Chondrocyte (in vitro differentiated cells): Measurements from ENCODE around the gene ZSCAN18. TPM values are rescaled to one million over a fixed set of nuclear protein-coding genes. Genes with fewer than 3 reads are reported as not detected.
"Not testable (repeated sequence)": the region's sequence is repeated elsewhere in the genome, so short reads cannot be mapped to it uniquely, and the experiment has no call there.

Source experiments
- DNase-seq: peaks from one replicate; pipeline ENCODE4 v3.0.0; 2021; ENCODE audit warnings: mixed read lengths, low spot score
- H3K27ac Mint-ChIP-seq: one replicate; pipeline ENCODE4 v1.8.0; 2021; ENCODE audit warnings: mild to moderate bottlenecking, moderate library complexity, mixed read lengths; ENCODE audit not compliant: unreplicated experiment
- H3K27me3 Mint-ChIP-seq: 2 replicates; pipeline ENCODE4 v1.8.0; 2021; ENCODE audit warnings: low read depth, mixed read lengths
- H3K36me3 Mint-ChIP-seq: 2 replicates; pipeline ENCODE4 v1.8.0; 2021; ENCODE audit warnings: low read depth, mixed read lengths
- H3K4me1 Mint-ChIP-seq: 2 replicates; pipeline ENCODE4 v1.8.0; 2021; ENCODE audit warnings: low read depth, mild to moderate bottlenecking, mixed read lengths
- H3K4me3 Mint-ChIP-seq: one replicate; pipeline ENCODE4 v1.8.0; 2021; ENCODE audit warnings: mild to moderate bottlenecking, moderate library complexity, mixed read lengths; ENCODE audit not compliant: unreplicated experiment
- H3K9me3 Mint-ChIP-seq: 2 replicates; pipeline ENCODE4 v1.8.0; 2021; ENCODE audit warnings: low read depth, mixed read lengths
- CTCF ChIP-seq: fragments of 200-600 bp; sonication (generic); IDR thresholded peaks from 2 replicates; pipeline ENCODE4 v1.5.0; 2021; ENCODE audit warnings: antibody characterized with exemption, mild to moderate bottlenecking, moderate library complexity
- long read RNA-seq: library from polyadenylated mRNA; stranded (forward); transcript quantifications from one replicate; pipeline ENCODE4 v2.0.0, GENCODE V29; 2021
- total RNA-seq: library from RNA; stranded (reverse); gene quantifications from 3 replicates; pipeline ENCODE4 v1.2.1, GENCODE V29; 2021

The ZSCAN18 gene
- total RNA-seq = 35.7 to 39.4 TPM (median 37.5 TPM) in 3 replicates
- long read RNA-seq, transcript ZSCAN18-217 (7 exons, 2,190 nt) = major isoform, 24 of 61 reads
- long read RNA-seq, partial matches to known transcripts = 3 of 61 reads
- long read RNA-seq, other reads (novel, unspliced or antisense) = 29 of 61 reads

- Mint-ChIP-seq H3K9me3 (peaks cover 33% of the 10 kb centered on the region), H3K27ac (peak within 1 kb of the TSS; percentile 100), H3K4me3 (peak within 1 kb of the TSS; percentile 89), H3K27me3 (no peaks in the 10 kb centered on the region), H3K4me1 (peaks cover 11% of the 10 kb centered on the region), H3K36me3 (peaks cover 22% of the 10 kb centered on the region)
- DNase-seq = peak; percentile 99
- no peak for TF ChIP-seq CTCF
These were observed at the start of gene ZSCAN18 for GRCh38 chr19:58097781-58098681. Gene ZSCAN18 (minus strand): TSS chr19:58098231. CDS start chr19:58090267, 7,964 bp downstream.

- DNase-seq, H3K27me3 Mint-ChIP-seq, H3K4me3 Mint-ChIP-seq, H3K27ac Mint-ChIP-seq: not testable (repeated sequence)
- peaks cover 28% of the 10 kb centered on the region for H3K9me3 Mint-ChIP-seq
- H3K36me3 Mint-ChIP-seq = peaks cover 30% of the 10 kb centered on the region
- peaks cover 14% of the 10 kb centered on the region for H3K4me1 Mint-ChIP-seq
These were observed 49.4 kb upstream of the ZSCAN18 start for GRCh38 chr19:58147475-58147874.

- Mint-ChIP-seq H3K27ac (no peak overlapping the region), H3K36me3 (peaks cover 34% of the 10 kb centered on the region), H3K4me1 (peaks cover 11% of the 10 kb centered on the region), H3K9me3 (peaks cover 30% of the 10 kb centered on the region), H3K27me3 (no peaks in the 10 kb centered on the region), H3K4me3 (no peak overlapping the region)
- no peak for DNase-seq
- TF ChIP-seq CTCF = no peak
These were observed 47.8 kb upstream of the ZSCAN18 start for GRCh38 chr19:58145849-58146248.

DNA sequence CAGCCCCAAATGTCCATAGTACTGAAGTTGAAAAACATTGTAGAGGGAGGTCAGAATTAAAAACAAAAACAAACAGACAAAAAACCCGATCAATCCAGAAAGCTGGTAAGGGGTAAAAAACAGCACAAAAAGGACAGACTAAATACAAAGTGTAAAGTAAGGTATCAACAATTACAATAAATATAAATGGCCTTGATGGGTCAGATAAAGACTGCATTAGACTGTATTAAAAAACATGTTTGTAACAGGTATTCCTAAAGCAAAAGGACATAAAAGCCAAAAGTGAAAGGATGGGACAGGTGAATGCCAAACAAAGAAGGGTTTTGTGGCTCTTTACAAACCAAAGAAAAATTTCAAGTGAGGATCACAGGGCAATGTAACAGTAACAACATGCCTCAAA, 36.2 kb upstream of the ZSCAN18 start:
- no peak for TF ChIP-seq CTCF
- Mint-ChIP-seq H3K4me3 (no peak overlapping the region), H3K9me3 (peaks cover 52% of the 10 kb centered on the region)

DNA sequence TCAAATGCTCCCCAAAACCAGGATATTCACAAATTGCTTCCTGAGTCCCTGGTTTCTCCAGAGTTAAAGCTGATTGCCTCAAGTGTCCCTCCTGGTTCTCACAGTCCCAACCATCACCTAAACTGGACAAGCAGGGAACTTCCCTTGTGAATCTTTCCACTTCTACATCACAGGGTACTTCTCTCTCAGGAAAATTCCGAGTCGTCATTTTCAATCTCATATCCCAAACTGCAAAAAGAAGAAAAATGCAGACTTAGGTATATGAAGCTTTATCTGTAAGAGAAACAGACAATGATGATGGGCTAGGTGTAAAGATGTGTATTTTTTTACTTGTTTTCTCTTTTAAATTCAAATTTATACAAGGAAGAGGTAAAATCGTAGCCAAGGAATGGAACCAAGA, 31.3 kb upstream of the ZSCAN18 start:
- Mint-ChIP-seq H3K4me3 (no peak overlapping the region), H3K27ac (no peak overlapping the region), H3K9me3 (peaks cover 73% of the 10 kb centered on the region)

More for the DNA sequence above, 36.2 kb upstream of the ZSCAN18 start:
- Mint-ChIP-seq H3K27me3 (no peaks in the 10 kb centered on the region), H3K4me1 (no peaks in the 10 kb centered on the region), H3K36me3 (peaks cover 84% of the 10 kb centered on the region), H3K27ac (no peak overlapping the region)
- no peak for DNase-seq

More for the DNA sequence above, 31.3 kb upstream of the ZSCAN18 start:
- TF ChIP-seq CTCF = no peak
- no peak for DNase-seq
- Mint-ChIP-seq H3K27me3 (no peaks in the 10 kb centered on the region), H3K36me3 (peaks cover 86% of the 10 kb centered on the region), H3K4me1 (no peaks in the 10 kb centered on the region)
